ENCODE data around the gene ACSS1. TPM values are rescaled to one million over a fixed set of nuclear protein-coding genes. Genes with fewer than 3 reads are reported as not detected.
"Not testable (repeated sequence)": the region's sequence is repeated elsewhere in the genome, so short reads cannot be mapped to it uniquely, and the experiment has no call there.

The ACSS1 gene
- total RNA-seq, 1 donor from 2014 or later, result 9.9 TPM

DNA sequence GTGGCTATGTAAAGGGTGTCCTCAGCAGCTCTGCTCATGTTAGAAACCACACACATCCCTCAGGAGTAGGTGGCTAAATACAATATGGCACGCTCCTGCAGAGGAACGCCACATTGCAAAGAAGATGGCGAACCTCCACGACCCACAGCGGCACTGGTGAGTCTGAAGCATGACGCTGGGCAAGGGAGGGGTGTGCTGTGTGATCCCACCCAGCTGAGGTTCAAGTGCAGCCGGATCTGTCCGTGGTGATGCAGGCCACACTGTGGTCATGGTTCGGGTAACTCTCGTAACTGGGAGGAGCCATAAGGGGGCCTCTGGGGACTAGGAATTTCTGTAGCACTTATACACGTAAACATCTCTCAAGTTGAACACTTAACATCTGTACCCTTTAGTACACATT, 42.0 kb downstream of the ACSS1 start:
- ATAC-seq (no peak), DNase-seq (ENCODE audit: low spot score) (no peak)

DNA sequence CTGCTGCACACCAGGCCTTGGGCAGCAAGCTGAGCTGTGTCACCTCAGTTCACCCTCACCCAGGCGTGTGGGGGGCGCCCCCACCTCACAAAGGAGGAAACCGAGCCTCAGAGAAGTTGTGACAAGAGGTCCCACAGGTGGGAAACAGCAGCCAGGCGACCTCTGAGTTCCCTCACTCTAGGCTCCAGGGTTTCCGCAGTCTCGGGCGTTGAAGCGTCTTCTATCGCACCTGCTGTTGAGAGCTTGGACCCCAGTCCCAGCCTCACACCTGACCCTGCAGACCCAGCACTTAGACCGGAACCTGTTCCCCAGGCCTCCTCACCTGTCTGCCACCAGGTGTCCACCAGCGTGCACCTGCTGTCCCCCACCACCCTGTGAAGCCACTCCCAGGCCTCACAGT, 43.1 kb downstream of the ACSS1 start:
- ATAC-seq (no peak), DNase-seq (ENCODE audit: low spot score) (peak; percentile 31)

DNA sequence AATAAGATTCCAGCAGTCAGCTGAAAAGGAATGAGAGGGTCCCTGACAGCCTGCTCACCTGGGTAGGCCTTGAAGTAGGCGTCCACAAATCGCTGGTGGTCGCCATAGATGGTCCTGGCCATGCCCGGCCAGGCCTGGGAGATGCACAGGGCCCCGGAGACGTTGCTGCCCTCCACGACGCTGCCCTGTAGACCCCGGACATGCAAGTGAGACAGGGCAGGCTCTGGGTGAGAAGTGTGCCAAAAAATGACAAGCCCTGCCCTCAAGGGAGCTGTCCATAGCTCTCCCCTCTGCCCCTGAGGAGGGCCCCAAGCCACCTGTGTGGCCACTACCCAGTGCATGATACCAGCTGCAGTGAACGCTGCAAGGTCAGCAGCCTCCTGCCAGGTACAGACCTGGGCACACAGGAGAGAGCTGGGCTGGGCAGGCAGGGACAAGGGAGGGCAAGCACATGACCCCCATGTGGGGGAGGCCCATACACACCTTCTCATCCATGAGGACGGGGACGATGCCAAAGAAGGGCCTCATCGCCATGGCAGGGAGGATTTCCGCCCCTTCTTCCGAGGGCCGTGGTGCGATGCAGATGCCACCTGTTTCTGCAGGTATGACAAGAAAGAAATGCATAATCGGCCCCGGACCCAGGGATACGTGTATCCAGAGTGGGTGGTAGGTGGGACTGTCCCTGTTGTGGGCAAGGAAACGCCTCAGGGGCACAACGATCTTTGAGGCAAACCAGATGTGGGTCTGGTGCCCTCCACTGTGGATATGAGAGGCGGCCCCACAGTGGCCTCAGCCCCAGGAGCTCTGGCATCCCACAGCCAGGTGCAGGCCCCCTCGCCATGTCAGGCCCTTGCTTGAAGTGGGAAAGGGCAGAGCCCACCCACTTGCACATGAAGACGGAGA, 44.2 kb downstream of the ACSS1 start:
- DNase-seq (ENCODE audit: low spot score) (peak; percentile 42), ATAC-seq (no peak)

- ATAC-seq (no peak), DNase-seq (ENCODE audit: low spot score) (peak; percentile 44)
Measured at GRCh38 chr20:25012616-25013189, 45.2 kb downstream of the ACSS1 start.

DNA sequence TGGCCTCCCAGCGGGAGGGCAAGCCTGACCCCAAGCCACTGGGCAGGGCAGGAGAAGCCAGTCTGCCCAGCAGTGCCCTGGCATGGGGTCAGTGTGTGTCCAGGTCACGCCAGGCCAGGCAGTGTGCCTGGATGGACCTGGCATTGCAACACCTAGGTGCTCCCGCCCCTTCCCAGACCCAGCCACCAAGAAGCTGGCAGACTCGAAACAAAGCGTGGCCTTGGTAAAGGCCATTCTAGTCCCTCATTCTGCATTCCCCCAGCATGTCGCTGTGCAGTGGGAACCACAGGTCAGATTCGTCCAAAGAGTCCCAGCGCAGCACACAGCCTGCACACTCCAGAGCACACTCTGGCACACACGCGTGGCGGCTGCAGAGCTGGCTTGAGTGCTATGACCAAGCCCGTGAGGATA, 46.1 kb downstream of the ACSS1 start:
- DNase-seq (ENCODE audit: low spot score), result peak; percentile 97
- peak; percentile 95 for ATAC-seq

GRCh38 chr20:25011261-25011660, 46.7 kb downstream of the ACSS1 start:
- no peak for ATAC-seq
- DNase-seq (ENCODE audit: low spot score), result peak; percentile 46

DNA sequence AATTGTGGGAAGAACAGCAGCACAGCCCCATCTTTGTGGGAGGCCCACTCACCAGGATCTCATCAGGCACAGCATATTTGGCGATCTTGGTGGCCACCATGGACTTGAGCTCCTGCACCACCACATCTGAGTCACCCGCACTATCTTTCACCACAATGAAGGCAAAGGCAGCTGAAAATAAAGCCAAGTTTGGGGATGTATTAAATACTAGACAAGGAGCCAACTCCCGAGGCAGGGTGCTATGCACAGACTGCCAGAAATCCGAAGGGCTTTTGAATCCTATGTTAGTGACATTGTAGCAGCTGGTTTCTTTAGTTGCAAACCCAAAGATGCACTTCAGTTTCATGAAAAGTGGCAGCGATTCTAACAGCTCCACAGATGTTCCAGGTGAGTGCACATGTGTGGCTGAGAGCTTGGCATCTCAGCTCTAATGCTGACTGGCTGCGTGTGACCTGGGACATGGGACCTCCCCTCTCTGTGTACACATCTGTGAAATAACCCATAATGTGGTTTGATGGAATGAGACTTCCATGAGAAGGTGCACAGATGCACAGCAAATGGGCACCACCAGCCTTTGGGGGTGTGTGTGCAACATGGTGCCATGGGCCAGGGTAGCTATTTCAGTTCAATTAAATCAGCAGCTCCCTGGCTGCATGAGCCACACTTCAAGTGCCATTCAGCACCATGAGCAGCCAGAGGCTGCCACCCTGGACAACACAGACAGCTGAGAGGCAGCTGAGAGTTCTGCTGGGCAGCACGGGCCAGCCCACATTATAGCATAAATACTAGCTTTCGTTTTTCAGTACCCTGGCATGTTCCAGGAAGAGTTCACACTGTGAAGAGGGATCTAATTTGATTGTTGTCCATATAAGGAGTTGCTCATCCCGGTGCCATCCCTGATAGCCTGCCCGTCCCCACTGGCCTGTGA, 48.5 kb downstream of the ACSS1 start:
- ATAC-seq, result no peak
- DNase-seq (ENCODE audit: low spot score), result peak; percentile 19

DNA sequence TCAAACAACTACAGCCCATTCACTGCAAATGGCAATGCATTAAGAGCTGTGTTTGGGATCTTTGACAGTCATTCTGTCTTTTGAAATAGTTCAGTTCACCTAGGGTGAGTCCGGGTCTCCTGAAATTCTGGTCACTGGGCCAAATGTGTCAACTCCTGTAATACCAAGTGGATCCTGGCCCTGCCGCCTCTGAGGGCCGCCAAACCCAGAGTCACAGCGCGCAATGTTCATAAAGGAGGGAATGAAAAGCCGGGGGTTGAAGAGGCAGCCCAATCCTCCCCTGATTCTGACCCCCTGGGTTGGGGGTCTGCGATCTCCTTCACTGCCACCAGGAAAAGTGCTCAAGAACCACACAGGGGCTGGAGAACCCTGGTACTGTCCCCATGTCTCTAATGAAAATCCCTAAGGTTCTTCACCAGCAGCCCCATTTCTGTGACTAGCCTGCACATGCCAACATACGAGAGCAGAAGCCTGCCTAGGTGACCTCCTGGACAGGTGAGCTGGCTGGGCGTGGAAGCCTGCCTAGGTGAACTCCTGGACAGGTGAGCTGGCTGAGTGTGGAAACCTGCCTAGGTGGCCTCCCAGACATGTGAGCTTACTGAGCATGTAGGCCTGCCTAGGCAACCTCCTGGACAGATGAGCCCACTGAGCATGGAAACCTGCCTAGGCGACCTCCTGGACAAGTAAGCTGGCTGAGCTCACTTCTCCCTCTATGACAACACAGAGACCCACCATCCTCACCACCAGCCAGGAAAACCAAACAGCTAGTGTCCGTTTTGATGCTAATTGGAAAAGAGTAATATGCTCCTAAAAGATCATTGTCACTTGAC, 49.3 kb downstream of the ACSS1 start:
- DNase-seq (ENCODE audit: low spot score), result peak; percentile 65
- ATAC-seq, result peak; percentile 49

DNA sequence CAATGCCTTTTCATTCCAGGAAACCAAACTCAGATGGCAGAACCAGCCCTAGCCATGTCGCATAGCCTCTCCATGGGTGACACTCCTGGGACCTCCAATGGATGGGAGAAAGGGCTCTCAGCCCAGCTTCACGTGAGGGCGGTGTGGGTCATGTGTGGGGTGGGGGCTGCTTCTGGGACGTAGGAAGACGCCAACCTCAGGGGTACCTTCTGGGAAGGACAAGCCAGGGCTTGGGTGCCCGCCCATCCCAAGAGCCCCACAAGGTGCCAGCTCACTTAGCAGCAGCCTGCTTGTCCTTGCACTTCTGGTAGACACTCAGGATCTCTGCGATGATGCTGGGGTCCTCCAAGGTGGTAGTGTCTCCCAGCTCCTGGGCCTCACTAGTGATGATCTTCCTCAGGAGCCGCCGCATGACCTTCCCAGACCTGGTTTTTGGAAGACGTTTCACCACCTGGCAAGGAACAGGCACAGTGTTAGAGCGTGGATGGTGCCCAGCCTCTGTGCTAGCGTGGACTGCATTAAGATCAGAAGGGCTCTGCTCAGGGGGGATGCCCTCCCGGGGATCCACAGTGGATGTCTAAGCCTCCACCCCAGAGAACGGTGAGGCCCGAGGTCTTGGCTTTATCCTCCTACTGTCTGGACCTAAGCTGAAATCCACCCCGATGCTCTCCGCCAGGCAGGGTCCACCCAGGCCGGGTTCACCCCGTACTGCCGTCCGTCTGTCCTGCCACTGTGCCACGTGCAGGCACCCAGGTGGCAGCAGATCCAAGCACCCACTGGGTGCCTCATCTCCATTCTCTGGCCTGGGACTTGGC, 50.2 kb downstream of the ACSS1 start:
- DNase-seq (ENCODE audit: low spot score), result peak; percentile 40
- ATAC-seq, result no peak

DNA sequence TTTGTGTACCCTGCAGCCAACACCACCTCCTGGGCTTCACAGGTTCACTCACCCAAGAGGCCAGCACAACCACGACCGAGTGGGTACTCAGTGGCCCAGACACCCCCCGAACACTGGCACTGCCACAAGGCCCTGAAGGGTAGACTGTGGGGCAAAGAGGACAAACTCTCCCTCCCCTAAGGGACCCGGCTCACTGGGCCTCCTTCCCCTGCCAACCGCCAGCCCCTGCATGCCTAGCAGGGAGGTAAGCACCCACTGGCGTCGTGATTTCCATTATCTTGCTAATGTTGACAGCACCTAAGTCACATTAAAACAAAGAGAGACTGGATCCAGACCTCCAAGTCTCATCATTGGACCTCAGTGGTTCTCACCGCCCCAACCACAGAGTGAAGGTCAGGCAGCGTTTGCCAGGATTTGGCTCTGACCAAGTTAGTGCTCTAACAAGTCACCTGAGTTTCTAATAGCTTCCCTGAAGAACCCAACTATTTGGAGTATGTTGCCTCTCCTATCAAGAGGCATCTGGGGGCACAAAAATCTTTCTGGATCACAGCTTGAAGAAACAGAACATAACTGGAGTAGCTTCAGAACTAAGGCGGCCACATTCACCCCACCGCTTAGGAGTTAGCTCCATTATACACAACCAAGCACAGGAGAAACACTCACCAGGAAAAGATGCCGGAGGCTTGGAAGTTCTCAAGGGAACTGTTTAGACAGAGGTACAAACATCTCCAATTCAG, 51.3 kb downstream of the ACSS1 start:
- peak; percentile 23 for DNase-seq (ENCODE audit: low spot score)
- no peak for ATAC-seq

DNA sequence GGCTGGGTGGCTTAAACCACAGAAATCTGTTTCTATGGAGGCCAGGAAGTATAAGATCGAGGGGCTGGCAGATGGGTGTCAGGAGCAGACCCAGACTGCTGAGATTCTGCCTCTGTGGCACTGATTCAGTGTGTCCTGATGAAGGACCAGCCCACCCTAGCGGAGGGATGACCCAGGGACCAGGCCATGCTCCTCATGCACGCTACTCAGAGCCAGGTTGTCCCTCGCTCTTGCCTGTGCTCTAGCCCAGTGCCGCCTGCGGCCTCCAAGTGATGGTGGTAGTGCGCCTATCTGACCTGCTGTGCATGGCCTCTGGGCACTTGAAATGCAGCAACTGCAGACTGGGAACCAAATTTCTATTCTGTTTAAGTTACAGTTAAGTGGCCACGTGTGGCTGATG, 52.3 kb downstream of the ACSS1 start:
- DNase-seq (ENCODE audit: low spot score) (peak; percentile 37), ATAC-seq (no peak)

GRCh38 chr20:25005220-25005619, 52.7 kb downstream of the ACSS1 start:
- DNase-seq (ENCODE audit: low spot score), result peak; percentile 69

DNA sequence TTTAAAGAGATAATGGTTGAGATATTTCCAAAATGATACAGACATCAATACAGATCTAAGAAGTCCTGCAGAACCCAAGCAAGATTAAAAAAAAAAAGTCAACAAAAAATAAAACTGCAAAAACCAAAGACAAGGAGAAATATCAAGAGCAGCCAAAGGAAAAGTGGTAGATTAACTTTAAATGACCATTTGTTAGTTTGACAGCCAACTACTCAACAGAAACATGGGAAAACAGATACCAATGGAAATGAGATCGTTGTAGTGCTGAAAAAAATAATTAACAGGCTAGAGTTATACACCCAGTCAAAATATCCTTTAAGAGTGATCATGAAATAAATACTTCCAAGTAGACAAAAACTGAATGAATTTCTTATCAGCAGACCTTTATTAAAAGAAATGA, 54.9 kb downstream of the ACSS1 start:
- DNase-seq (ENCODE audit: low spot score) (no peak), ATAC-seq (no peak)

More at GRCh38 chr20:25005220-25005619, 52.7 kb downstream of the ACSS1 start:
- ATAC-seq, result peak; percentile 78

DNA sequence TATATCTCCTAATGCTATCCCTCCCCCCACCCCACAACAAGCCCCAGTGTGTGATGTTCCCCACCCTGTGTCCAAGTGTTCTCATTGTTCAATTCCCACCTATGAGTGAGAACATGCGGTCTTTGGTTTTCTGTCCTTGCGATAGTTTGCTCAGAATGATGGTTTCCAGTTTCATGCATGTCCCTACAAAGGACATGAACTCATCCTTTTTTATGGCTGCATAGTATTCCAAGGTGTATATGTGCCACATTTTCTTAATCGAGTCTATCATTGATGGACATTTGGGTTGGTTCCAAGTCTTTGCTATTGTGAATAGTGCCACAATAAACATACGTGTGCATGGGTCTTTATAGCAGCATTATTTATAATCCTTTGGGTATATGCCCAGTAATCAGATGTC, 56.6 kb downstream of the ACSS1 start:
- not testable (repeated sequence) for ATAC-seq

DNA sequence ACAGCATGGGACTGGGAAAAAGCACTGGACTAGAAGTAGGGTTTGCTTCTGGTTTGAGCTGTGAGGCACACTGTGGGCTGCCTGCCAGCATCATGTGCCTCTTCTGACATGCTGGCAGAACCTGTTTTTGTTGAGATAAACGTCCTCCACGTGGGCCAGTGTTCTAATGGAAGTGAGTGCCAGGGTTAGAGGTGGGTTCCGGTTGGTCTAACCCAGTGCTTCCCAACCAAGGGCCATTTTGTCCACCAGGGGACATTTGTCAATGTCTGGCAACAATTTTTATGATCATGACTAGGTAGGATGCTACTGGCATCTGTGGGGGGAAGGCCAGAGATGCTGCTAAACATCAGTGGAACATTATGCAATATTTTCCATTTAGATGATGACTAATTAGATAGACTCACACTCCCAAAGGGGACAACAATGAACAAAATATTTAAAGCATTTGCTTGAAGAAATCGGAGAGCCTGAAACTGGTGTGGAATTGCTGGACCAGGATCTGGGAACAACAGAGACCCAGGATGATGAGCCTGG, 57.6 kb downstream of the ACSS1 start:
- DNase-seq (ENCODE audit: low spot score) (peak; percentile 54), ATAC-seq (peak; percentile 38)

More for the DNA sequence above, 56.6 kb downstream of the ACSS1 start:
- DNase-seq (ENCODE audit: low spot score), result not testable (repeated sequence)

DNA sequence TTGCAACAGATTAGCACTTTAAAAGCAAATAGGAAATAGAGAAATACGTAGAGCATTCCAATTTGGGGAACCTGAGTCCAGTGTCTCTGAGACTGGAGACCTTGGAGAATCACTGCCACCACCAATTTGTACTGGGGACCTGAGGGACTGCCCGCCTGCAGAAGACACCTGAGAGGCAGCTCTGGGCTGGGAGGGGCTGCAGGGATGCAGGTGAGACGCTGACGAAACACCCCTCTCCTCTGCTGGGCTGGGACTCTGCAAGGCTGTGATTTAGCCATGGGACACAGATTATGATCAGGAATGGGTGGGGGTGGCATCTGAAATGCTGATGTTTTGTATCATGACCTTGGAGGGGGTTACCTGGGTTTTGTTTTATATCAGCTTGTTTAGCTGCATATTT, 58.4 kb downstream of the ACSS1 start:
- no peak for ATAC-seq
- peak; percentile 35 for DNase-seq (ENCODE audit: low spot score)

DNA sequence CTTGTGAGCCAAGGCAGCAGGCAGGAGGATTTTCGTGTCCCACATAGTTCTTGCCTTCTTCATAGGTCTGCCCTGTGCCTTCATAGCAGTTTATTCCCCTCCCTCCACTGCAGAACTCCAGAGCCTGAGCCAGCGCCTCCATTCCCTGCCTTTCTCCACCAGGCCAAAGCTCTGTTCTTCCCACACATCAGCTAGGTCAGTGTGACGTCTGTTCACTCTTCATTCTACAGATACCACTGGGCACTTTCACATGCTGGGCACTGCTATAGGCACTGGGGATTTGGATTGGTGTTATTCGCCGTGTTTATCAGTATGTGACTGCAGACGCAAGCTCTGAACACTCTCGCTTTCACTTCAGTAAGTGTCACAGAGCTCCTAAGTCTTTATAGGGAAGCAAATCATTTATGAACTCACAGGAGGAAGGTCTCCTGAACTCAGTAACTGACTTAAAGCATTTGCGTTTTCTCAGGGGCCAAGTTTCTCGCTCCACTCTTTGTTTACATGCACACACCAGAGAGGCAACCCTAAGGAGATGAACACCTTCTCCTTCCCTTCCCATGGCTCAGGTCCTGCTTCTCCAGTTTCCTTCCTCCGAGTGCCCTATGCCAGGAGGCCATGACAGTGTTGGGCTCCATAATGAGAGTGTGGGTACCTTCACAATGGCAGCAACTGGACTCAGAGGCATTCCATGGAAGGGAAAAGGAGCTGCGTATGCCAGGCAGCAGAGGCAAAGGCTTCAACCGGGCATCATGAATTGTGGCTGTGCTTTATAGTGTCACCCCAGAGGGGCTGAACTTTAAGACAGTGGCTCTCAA, 59.1 kb downstream of the ACSS1 start:
- peak; percentile 34 for DNase-seq (ENCODE audit: low spot score)
- no peak for ATAC-seq

DNA sequence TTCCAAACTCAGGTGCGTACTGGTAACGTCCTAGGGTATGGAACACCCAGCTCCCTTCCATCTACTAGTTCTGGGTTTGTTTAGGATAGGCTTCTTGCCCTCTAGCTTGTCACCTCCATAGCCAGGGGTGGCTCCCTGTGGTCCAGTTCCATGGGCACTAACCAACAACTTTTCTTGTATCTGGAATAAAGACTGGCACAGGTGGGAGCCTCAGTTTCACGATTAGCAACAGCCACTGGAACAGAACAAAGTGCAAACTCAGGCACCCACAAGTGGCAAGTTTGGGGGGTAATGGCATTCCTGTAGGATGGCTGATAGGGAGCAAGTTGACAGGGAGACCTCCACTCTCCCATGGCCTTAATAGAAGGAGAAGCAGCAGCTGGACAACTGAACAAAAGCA, 59.8 kb downstream of the ACSS1 start:
- ATAC-seq (no peak), DNase-seq (ENCODE audit: low spot score) (peak; percentile 37)
